NK-92 treated with Interleukin-12 subunit alpha and Interleukin-12 subunit beta, amount 100 ng/mL, for 24 hours (cell line): ENCODE measurements around the gene BRSK1.

Experiments
- DNase-seq: peaks from one replicate; lab custom pipeline; 2025; lab: John Stamatoyannopoulos, UW

Gene BRSK1

GRCh38 chr19:55353356-55353802, 69.6 kb downstream of the BRSK1 start:
- DNase-seq, result no peak

GRCh38 chr19:55353803-55354697, 70.3 kb downstream of the BRSK1 start:
- no peak for DNase-seq

GRCh38 chr19:55354698-55355212, 71.0 kb downstream of the BRSK1 start, which contains the start of gene COX6B2:
TSS of gene COX6B2 (minus strand) at chr19:55354719. CDS start at chr19:55354521, 198 bp downstream.
- DNase-seq, result no peak

- DNase-seq, result no peak
Measured at GRCh38 chr19:55355213-55355821, 71.5 kb downstream of the BRSK1 start.

- no peak for DNase-seq
Measured at GRCh38 chr19:55358493-55358892, 74.7 kb downstream of the BRSK1 start.

GRCh38 chr19:55358943-55359908, 75.4 kb downstream of the BRSK1 start:
- DNase-seq, result no peak

- DNase-seq, result no peak
Measured at GRCh38 chr19:55360902-55361301, 77.1 kb downstream of the BRSK1 start.
